NCI-H82 (cell line): ENCODE data around the gene FOXN1.
"Not testable (repeated sequence)": the region's sequence is repeated elsewhere in the genome, so short reads cannot be mapped to it uniquely, and the experiment has no call there.

Source experiments
- DNase-seq: peaks from one replicate; lab custom pipeline; 2025; lab: John Stamatoyannopoulos, UW

FOXN1 gene

GRCh38 chr17:28573966-28574480, 67.9 kb downstream of the FOXN1 start:
- no peak for DNase-seq

DNA sequence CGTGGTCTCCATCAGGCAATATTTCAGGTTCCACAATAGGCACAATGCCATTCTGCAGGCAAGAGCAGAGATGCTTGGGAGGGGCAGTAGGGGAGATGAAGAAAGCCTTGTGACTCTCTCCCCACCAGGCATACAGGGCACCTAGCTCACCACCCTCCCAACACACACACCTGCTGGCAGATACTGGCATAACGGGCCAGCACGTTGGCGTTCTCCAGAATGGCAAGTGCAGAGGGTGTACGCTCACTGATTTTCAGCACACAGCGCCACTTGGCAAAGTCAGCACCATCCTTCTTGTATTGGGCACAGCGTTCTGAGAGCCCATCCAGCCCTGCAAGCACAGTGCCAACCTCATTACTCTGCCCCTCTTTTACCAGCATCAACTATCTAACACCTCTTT, 68.4 kb downstream of the FOXN1 start:
- no peak for DNase-seq

- DNase-seq, result peak; percentile 28
Observed at GRCh38 chr17:28575126-28575795, 69.1 kb downstream of the FOXN1 start.

- DNase-seq, result not testable (repeated sequence)
Observed at GRCh38 chr17:28576016-28576415, 69.9 kb downstream of the FOXN1 start.

DNA sequence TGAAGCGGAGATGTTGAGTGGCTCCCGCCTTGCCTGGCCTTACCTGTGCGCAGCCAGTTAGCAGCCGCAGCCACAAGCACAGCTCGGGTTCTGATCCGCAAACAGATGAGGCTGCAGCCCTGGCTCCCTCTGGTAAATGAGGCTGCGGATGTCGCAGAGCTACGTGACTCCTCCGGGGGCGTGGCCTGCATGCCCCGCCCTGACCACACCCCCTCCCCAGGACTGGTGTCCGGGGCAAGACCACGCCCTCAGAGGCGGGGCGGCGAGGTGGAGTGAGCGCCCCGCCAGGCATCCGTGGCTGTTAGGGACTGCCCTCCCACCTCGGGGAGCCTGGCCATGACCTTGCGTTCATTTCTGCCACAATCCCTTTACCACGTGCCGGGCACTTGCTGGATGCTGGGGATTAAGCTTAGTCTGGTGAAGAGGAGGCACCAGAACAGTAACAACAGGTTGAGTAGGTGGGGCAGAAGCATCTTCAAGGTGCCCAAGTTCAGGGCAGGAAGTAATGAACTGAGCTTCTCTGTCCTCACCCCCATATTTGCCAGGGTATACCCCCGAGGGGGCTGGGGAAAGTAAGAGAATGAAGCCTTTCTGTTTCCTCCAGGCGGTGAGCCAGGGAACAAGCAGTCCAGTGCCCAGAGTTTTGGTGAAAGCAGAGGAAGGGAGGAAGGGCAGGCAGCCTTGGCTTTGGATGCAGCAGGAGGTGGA, 70.8 kb downstream of the FOXN1 start, which contains the start of gene ALDOC:
ALDOC (minus strand) TSS at position 138 of the 708 bp plus-strand sequence. CDS start 1,363 bp downstream, outside the sequence.
- peak; percentile 99 for DNase-seq

DNA sequence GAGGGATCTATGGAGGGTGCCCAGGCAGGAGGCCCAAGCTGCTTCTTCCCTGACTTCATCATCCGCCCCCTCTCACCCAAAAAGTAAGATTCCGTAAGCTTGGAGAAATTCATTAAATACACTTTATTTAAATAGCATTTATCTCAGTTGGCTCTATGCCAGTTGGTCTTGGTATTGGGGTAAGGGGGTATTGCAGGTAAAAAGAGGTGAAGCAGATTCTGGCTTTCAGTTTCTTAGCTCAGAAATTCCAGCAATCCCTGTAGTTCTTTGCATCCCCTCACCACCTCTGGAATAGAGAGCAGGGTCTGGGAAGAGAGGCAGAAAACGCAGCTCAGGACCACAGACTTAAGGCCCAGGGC, 71.3 kb downstream of the FOXN1 start:
- DNase-seq, result peak; percentile 38

DNA sequence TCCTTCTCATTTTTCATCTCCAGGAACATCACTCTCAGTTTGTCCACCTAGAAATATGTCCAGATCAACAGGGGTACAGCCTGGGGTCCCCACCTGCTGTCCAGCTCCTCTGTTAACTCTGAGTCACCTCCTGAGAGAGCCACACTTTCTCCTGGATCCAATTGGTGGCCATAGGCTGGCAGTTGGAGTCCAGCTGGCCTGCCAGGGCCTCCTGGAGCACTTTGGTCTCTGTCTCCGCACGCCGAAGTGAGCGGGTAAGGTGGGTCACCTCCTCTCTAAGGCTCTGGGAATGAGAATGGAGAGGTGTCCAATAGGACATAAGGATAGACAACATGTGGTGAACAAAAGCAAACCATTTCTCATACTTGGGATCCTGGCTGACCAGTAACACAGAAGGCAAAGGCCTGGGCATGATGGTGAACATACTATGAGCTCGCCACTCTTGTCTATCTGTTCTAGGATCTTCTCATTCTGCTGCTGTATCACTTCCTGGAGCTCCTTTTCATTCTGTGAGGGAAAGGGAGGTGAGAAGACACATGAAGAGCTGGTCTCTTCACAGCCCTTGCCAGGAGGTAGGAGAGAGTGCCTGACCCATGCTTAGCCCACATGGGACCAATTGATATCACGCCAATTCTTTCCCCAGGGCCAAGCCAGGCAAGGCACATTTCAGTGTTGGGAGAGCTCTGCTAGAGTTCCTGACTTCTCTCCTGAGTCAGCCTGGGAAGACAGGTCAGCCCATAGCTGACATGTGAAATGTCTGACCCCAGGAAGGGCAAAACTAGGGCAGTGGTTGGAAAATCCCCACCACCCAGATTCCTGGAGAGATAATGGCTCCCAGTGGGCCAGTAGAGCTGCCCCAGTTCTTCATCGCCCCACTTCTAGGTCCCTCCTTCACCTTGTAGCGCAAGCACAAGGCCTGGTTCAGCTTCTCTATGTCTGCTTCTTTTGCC, 72.4 kb downstream of the FOXN1 start:
- no peak for DNase-seq

GRCh38 chr17:28579526-28579925, 73.4 kb downstream of the FOXN1 start:
- no peak for DNase-seq

- no peak for DNase-seq
Observed at GRCh38 chr17:28580959-28581358, 74.8 kb downstream of the FOXN1 start.

- DNase-seq, result no peak
Observed at GRCh38 chr17:28582513-28582912, 76.4 kb downstream of the FOXN1 start.

GRCh38 chr17:28584434-28584833, 78.3 kb downstream of the FOXN1 start:
- no peak for DNase-seq

- DNase-seq, result no peak
Observed at GRCh38 chr17:28585851-28586250, 79.7 kb downstream of the FOXN1 start.
